ENCODE measurements around the gene GPRC5B. TPM values are rescaled to one million over a fixed set of nuclear protein-coding genes. Genes with fewer than 3 reads are reported as not detected.

GPRC5B gene, protein sequence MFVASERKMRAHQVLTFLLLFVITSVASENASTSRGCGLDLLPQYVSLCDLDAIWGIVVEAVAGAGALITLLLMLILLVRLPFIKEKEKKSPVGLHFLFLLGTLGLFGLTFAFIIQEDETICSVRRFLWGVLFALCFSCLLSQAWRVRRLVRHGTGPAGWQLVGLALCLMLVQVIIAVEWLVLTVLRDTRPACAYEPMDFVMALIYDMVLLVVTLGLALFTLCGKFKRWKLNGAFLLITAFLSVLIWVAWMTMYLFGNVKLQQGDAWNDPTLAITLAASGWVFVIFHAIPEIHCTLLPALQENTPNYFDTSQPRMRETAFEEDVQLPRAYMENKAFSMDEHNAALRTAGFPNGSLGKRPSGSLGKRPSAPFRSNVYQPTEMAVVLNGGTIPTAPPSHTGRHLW
- total RNA-seq (10 to 100 TPM; 56.4 to 86.8 (median 84.5) TPM), polyA plus RNA-seq (70.6 TPM)
- long read RNA-seq, donor 1, full-length matches to known transcripts: 138 of 229 reads
- long read RNA-seq, donor 1, partial matches to known transcripts: 39 of 229 reads
- long read RNA-seq, donor 1, other reads (novel, unspliced or antisense): 52 of 229 reads
- long read RNA-seq, donor 2, full-length matches to known transcripts: 65 of 87 reads
- long read RNA-seq, donor 2, partial matches to known transcripts: 6 of 87 reads
- long read RNA-seq, donor 2, other reads (novel, unspliced or antisense): 16 of 87 reads
- long read RNA-seq, donor 3, full-length matches to known transcripts: 285 of 384 reads
- long read RNA-seq, donor 3, partial matches to known transcripts: 68 of 384 reads
- long read RNA-seq, donor 3, other reads (novel, unspliced or antisense): 31 of 384 reads
- long read RNA-seq, donor 4, full-length matches to known transcripts: 61 of 80 reads
- long read RNA-seq, donor 4, partial matches to known transcripts: 6 of 80 reads
- long read RNA-seq, donor 4, other reads (novel, unspliced or antisense): 13 of 80 reads

DNA sequence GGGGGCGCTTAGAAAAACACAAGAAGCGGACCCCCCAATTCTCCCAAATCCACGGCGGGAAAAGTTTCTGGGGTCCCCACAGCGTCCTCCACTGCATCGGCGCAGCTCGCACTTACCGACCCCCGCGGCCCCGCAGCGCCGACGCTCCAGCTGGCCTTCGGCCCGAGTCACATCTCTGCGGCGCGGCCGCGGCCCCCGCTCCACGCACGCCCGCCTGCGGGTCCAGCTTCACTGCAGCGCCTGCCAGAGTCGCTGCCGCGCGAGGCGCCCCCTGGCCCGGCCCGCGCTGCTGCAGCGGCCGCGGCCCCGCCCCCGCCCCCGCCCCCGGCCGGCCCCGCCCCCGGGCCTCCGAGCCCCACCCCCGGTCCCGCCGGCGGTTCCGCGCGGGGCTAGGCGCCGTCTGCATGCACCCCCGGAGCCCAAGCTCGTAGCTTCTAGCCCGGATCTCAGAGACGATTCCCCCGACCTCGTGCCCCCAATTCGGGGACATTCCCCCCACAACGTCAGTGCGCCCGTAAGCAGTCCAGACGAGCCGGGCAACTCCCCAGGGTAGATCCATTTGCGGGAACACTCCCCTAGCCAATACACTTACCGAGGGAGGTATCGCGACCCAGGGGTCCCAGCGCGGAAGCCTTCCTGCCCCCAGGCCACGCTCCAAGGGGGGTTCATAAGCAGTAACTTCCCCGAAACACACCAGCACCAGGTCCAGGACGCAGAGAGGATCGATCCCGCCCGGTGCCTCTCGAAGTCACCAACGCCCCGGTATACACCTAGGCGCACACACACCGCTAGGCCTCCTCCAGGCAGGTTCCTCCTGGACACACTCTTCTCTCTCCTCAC, at the start of gene GPRC5B:
TSS of gene GPRC5B (minus strand) at position 238 of the 840 bp plus-strand sequence. CDS start 12,003 bp downstream, outside the sequence.
- Histone ChIP-seq H3K4me3 (ENCODE audit: low read length) (peak within 1 kb of the TSS; percentile 71), H3K4me1 (ENCODE audit: control insufficient read depth, insufficient read depth, low read length) (peaks cover 2% of the 10 kb centered on the region), H3K27ac (ENCODE audit: low read length) (peak within 1 kb of the TSS; percentile 50), H3K27me3 (ENCODE audit: control insufficient read depth, insufficient read depth) (no peaks in the 10 kb centered on the region), H3K9me3 (ENCODE audit: control insufficient read depth, low read length) (no peaks in the 10 kb centered on the region)
- peak; percentile 58 to 67 for ATAC-seq
- intact Hi-C loops (cut with DNase I): loop anchor here in 2 of 4 donors (5.0 kb wide), 4 partner anchors 43 to 328 kb away; partner anchors contain the start of genes IQCK (in 2 of the 2), KNOP1 (in 2 of the 2) and VPS35L (in 2 of the 2)
- DNase-seq: peak; percentile 60 to 86 (median 86)
- 2% methylated on average over 85 of the region's 85 CpGs for WGBS

DNA sequence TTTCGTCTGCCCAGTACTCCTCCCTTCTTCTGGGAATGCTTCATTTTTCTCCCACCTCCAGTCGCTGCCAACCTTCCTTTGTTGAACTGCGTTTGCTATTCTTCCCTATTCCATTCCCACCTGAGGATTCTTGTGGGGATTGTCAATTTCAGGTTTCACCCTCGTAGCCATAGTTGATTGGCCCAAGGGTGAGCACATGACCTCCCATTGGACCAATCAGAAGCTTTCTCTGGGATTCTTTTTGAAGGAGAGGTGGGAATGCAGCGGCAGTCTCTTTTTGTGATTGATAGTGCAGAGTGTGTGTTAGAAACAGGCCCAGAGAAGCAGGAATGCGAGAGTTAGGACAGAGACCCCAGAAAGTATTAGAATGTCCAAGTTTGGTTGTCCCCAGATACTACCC, 49.1 kb upstream of the GPRC5B start:
- peaks cover 1% of the 10 kb centered on the region for H3K4me1 ChIP-seq (ENCODE audit: control insufficient read depth, insufficient read depth, low read length)
- H3K4me3 ChIP-seq (ENCODE audit: low read length): no peak overlapping the region
- H3K27me3 ChIP-seq (ENCODE audit: control insufficient read depth, insufficient read depth): no peaks in the 10 kb centered on the region
- H3K9me3 ChIP-seq (ENCODE audit: control insufficient read depth, low read length): no peaks in the 10 kb centered on the region
- H3K27ac ChIP-seq (ENCODE audit: low read length): no peak overlapping the region
- ATAC-seq (no peak), DNase-seq (no peak)
- 76% methylated on average over 6 of the region's 6 CpGs for WGBS
- intact Hi-C loops (cut with DNase I): loop anchor here in 1 of 4 donors (2.0 kb wide), 1 partner anchor 23 kb away; no protein-coding TSS in a partner anchor

DNA sequence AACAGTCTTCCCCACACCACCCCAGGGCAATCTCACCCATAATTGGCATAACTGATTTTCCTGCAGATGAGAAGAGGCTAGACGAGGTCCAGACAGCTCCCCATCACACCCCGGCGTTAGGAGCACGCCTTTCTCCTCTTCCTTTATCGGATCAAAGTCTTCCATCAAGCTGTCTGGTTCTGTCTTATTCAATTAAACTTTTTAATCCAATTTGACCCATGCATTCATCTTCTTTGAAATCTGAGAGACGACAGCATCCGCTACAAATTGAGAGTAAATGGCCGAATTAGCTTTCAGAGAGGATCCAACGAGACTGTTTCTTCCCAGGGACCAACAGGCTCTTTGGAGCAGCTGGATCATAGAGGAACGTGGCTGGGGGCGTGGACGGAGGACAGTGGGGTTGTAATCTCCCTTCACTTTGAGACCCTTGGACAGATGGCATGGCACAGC, 44.4 kb upstream of the GPRC5B start:
- Histone ChIP-seq H3K9me3 (ENCODE audit: control insufficient read depth, low read length) (peaks cover 2% of the 10 kb centered on the region), H3K4me1 (ENCODE audit: control insufficient read depth, insufficient read depth, low read length) (no peaks in the 10 kb centered on the region), H3K27me3 (ENCODE audit: control insufficient read depth, insufficient read depth) (no peaks in the 10 kb centered on the region), H3K4me3 (ENCODE audit: low read length) (no peak overlapping the region), H3K27ac (ENCODE audit: low read length) (no peak overlapping the region)
- ATAC-seq (no peak), DNase-seq (no peak)
- 56% methylated on average over 12 of the region's 12 CpGs for WGBS
- intact Hi-C loops (cut with DNase I): no loop called here

DNA sequence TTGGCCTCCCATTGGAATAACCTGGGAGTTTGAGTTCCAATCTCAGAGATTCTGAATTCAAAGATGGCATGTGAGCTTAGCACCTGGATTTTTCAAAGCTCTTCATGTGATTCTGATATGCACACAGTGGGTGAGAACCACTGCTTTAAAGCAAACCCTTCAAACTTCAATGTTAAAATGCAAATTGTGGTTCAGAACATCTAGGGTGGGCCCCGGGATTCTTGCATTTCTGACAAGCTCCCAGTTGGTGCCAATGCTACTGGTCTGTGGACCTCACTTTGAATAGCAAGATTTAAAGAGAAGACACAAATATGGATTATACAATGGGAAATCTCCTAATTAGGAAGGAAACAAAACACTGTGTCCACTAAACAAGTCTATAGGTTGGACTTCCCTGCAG, 43.8 kb upstream of the GPRC5B start:
- Histone ChIP-seq H3K9me3 (ENCODE audit: control insufficient read depth, low read length) (peaks cover 2% of the 10 kb centered on the region), H3K4me3 (ENCODE audit: low read length) (no peak overlapping the region), H3K27me3 (ENCODE audit: control insufficient read depth, insufficient read depth) (no peaks in the 10 kb centered on the region), H3K4me1 (ENCODE audit: control insufficient read depth, insufficient read depth, low read length) (no peaks in the 10 kb centered on the region), H3K27ac (ENCODE audit: low read length) (no peak overlapping the region)
- ATAC-seq: no peak
- intact Hi-C loops (cut with DNase I): no loop called here
- 71% methylated on average over 1 of the region's 1 CpG for WGBS
- no peak for DNase-seq

DNA sequence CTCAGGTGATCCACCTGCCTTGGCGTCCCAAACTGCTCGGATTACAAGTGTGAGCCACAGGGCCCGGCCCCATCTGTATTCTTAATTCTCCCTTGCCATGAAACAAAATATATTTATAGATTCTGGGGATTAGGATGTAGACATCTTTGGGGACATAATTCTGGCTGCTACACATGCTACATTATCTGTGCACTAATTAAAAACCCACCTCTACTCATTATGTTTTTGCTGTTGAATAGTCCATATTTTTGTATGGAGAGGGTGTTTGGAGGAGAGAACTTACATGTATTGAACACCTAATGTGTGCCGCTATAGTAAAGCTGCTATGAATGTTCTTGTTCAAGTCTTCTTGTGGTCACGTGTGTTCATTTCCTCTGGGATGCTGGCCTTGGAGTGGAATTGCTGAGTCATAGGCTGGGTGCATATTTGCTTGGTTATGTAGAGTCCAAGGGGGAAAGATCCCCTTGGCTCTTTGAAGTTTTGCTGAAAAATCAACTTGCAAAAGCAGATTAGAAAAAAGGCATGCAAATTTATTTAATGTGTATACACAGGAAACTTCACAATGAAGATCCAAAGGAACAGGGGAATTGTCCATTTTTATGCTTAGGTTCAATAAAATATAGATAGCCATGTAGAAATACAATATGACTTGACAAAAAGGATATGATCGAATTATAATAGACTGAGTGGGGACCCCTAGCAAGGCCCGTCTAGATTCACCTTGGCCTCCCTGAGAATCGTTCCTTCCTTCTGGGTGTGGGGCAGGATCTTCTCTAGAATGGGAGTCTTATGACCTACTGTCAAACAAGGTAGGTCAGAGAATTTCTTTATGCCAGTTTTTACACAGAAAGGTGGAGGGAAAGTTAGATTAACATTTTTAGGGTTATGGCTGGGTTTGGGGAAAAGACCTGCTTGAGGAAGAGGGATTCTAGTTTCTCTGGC, 42.1 kb upstream of the GPRC5B start:
- Histone ChIP-seq H3K4me1 (ENCODE audit: control insufficient read depth, insufficient read depth, low read length) (no peaks in the 10 kb centered on the region), H3K27ac (ENCODE audit: low read length) (no peak overlapping the region), H3K27me3 (ENCODE audit: control insufficient read depth, insufficient read depth) (no peaks in the 10 kb centered on the region), H3K9me3 (ENCODE audit: control insufficient read depth, low read length) (peaks cover 2% of the 10 kb centered on the region), H3K4me3 (ENCODE audit: low read length) (no peak overlapping the region)
- intact Hi-C loops (cut with DNase I): no loop called here
- DNase-seq (no peak), ATAC-seq (no peak)
- WGBS: 77% methylated on average over 8 of the region's 8 CpGs

DNA sequence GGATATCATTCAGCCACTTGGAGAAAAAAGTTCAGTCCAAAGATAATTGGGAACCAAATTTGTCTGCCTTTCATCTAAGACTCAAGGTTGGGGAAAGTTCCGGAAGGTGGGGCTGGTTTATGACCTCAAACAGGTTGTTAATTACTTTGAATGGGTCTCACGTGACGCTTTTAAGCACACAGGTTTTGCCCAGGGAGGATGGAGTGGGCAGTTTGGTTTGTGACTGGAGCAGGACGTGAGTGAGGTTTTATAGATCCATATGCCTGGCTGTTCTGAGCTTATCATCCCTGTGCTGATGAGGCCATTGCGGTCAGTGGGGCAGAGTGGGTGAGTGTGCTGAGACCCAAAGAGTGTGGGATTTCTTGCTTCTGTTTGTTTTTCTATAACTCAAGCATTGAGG, 38.7 kb upstream of the GPRC5B start:
- intact Hi-C loops (cut with DNase I): no loop called here
- no peaks in the 10 kb centered on the region for H3K27me3 ChIP-seq (ENCODE audit: control insufficient read depth, insufficient read depth)
- H3K27ac ChIP-seq (ENCODE audit: low read length): no peak overlapping the region
- no peaks in the 10 kb centered on the region for H3K4me1 ChIP-seq (ENCODE audit: control insufficient read depth, insufficient read depth, low read length)
- no peak for ATAC-seq
- H3K4me3 ChIP-seq (ENCODE audit: low read length): no peak overlapping the region
- WGBS: 69% methylated on average over 5 of the region's 5 CpGs
- H3K9me3 ChIP-seq (ENCODE audit: control insufficient read depth, low read length): peaks cover 2% of the 10 kb centered on the region
- DNase-seq: no peak

DNA sequence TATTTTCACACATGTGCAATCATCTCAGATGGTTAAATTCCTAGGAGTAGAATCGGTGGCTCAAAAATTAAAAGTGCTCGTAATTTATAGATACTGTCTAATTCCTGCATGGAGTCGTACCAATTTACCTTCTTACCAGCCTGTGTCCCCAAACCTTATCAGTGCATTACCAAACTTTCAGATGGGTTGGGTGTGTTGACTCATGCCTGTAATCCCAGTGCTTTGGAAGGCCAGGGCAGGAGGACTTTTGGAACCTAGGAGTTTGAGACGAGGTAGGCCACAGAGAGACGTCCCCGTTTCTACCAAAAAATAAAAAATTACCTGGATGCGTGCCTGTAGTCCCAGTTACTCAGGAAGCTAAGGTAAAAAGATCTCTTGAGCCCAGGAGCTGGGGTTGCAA, 34.5 kb upstream of the GPRC5B start:
- intact Hi-C loops (cut with DNase I): no loop called here
- ATAC-seq: no peak
- Histone ChIP-seq H3K4me1 (ENCODE audit: control insufficient read depth, insufficient read depth, low read length) (no peaks in the 10 kb centered on the region), H3K27ac (ENCODE audit: low read length) (no peak overlapping the region), H3K4me3 (ENCODE audit: low read length) (no peak overlapping the region), H3K9me3 (ENCODE audit: control insufficient read depth, low read length) (no peaks in the 10 kb centered on the region), H3K27me3 (ENCODE audit: control insufficient read depth, insufficient read depth) (no peaks in the 10 kb centered on the region)
- WGBS: 86% methylated on average over 7 of the region's 7 CpGs
- no peak for DNase-seq

DNA sequence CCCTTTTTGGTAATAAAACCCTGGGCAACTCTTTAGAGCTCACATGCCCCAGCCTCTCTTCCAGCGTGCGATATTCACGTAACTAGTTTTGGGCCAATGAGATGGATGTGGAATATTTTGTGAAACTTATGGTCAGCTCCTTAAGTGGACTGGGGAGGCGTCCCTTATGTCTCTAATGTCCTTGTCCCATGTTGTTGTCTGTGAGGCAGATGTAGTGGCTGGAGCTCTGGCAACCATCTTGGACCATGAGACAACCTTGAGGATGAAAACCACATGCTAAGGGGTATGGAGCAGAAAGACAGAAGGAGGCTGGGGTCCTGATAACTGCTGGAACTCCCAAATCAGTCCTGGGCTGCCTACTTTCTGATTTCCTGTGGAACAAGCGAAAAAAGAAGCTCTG, 31.4 kb upstream of the GPRC5B start:
- no peaks in the 10 kb centered on the region for H3K27me3 ChIP-seq (ENCODE audit: control insufficient read depth, insufficient read depth)
- intact Hi-C loops (cut with DNase I): no loop called here
- ATAC-seq (no peak), DNase-seq (no peak)
- 86% methylated on average over 5 of the region's 5 CpGs for WGBS
- no peaks in the 10 kb centered on the region for H3K4me1 ChIP-seq (ENCODE audit: control insufficient read depth, insufficient read depth, low read length)
- H3K9me3 ChIP-seq (ENCODE audit: control insufficient read depth, low read length): no peaks in the 10 kb centered on the region
- H3K4me3 ChIP-seq (ENCODE audit: low read length): no peak overlapping the region
- H3K27ac ChIP-seq (ENCODE audit: low read length): no peak overlapping the region

DNA sequence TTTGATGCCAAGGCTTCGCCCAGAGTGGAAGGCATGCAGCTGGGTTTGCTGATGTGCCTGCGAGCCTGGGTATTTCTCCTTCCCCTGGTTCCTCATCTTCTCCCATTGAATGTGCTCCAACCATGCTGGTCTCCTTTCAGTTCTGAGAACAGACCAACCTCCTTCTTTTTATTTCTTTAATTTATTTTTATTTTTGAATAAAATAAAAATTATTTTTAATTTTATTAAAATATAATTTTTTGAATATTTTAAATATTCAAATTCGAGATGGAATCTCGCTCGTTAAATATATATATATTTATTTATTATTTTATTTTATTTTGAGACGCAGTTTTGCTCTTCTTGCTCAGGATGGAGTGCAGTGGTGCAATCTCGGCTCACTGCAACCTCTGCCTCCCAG, 30.2 kb upstream of the GPRC5B start:
- no peak overlapping the region for H3K27ac ChIP-seq (ENCODE audit: low read length)
- H3K4me3 ChIP-seq (ENCODE audit: low read length): no peak overlapping the region
- no peaks in the 10 kb centered on the region for H3K4me1 ChIP-seq (ENCODE audit: control insufficient read depth, insufficient read depth, low read length)
- WGBS: 88% methylated on average over 7 of the region's 7 CpGs
- no peaks in the 10 kb centered on the region for H3K9me3 ChIP-seq (ENCODE audit: control insufficient read depth, low read length)
- no peak for ATAC-seq
- H3K27me3 ChIP-seq (ENCODE audit: control insufficient read depth, insufficient read depth): no peaks in the 10 kb centered on the region
- no peak for DNase-seq
- intact Hi-C loops (cut with DNase I): no loop called here

DNA sequence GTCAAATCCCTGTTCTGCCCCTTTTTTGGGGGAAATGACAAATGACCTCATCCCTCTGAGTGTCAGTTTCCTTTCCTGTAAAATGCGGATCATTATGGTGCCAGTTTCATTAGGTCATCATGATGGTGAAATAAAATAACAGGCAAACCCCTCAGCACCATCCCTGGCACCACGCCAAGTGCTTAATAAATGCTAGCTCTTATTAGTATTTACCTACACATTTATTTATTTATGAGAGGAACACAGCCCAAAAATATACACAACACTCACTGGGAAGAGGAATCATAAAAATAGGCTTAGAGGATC, 28.6 kb upstream of the GPRC5B start:
- 44% methylated on average over 2 of the region's 2 CpGs for WGBS
- ATAC-seq: no peak
- intact Hi-C loops (cut with DNase I): no loop called here
- Histone ChIP-seq H3K27ac (ENCODE audit: low read length) (no peak overlapping the region), H3K9me3 (ENCODE audit: control insufficient read depth, low read length) (no peaks in the 10 kb centered on the region), H3K4me1 (ENCODE audit: control insufficient read depth, insufficient read depth, low read length) (no peaks in the 10 kb centered on the region), H3K27me3 (ENCODE audit: control insufficient read depth, insufficient read depth) (no peaks in the 10 kb centered on the region), H3K4me3 (ENCODE audit: low read length) (no peak overlapping the region)
- DNase-seq: no peak
